ENCODE results near the gene CSNK1G1. TPM values are rescaled to one million over a fixed set of nuclear protein-coding genes. Genes with fewer than 3 reads are reported as not detected.

CSNK1G1 gene
- total RNA-seq, 1 donor from 2014 or later, result 19.9 TPM

- TF ChIP-seq, protein P1, sequence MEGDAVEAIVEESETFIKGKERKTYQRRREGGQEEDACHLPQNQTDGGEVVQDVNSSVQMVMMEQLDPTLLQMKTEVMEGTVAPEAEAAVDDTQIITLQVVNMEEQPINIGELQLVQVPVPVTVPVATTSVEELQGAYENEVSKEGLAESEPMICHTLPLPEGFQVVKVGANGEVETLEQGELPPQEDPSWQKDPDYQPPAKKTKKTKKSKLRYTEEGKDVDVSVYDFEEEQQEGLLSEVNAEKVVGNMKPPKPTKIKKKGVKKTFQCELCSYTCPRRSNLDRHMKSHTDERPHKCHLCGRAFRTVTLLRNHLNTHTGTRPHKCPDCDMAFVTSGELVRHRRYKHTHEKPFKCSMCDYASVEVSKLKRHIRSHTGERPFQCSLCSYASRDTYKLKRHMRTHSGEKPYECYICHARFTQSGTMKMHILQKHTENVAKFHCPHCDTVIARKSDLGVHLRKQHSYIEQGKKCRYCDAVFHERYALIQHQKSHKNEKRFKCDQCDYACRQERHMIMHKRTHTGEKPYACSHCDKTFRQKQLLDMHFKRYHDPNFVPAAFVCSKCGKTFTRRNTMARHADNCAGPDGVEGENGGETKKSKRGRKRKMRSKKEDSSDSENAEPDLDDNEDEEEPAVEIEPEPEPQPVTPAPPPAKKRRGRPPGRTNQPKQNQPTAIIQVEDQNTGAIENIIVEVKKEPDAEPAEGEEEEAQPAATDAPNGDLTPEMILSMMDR (conservative IDR thresholded peaks at IDR 0.05), result no peak
- Mint-ChIP-seq H3K4me1 (ENCODE audit: unreplicated experiment) (peaks cover 8% of the 10 kb centered on the region), H3K36me3 (peaks cover 10% of the 10 kb centered on the region), H3K4me3 (no peak overlapping the region), H3K27ac (no peak overlapping the region), H3K9me3 (no peaks in the 10 kb centered on the region), H3K27me3 (no peaks in the 10 kb centered on the region)
- no peak for DNase-seq (ENCODE audit: extremely low spot score, unreplicated experiment)
These were observed 162.0 kb downstream of the CSNK1G1 start for GRCh38 chr15:64193971-64194370.

DNA sequence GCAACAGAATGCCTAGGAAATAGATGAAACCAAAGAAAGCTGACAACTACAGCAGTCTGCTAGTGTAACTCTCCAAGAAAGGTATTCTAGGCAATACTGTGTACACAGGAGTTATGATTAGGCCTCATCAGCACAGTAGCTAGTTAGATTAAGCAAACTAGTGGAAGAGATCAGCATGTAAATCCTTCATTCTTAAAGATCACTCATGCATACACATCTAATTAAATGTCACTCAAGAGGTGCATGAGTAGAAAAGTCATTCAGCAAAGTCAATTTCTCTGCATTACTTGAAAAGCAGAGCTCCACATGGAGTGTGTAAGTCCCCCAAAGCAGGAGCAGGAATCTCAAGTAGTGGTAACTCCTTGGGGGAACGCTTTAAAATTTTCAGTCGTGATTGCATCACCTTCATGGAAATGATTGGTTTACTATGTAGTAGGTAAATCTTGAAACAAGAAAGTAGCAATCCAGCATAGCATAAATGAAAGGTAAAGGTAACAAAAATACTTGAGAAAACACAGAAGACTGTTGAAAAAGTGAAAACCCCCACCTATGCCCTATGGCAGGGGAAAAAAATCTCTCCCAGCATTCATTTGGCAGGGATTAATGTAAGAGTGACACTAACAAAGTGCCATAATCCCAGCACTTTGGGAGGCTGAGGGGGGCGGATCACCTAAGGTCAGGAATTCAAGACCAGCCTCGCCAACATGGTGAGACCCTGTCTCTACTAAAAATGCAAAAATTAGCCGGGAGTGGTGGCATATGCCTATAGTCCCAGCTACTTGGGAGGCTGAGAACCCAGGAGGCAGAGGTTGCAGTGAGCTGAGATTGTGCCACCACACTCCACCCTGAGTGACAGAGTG lies 163.8 kb downstream of the CSNK1G1 start:
- Mint-ChIP-seq H3K27ac (no peak overlapping the region), H3K36me3 (peaks cover 10% of the 10 kb centered on the region)

GRCh38 chr15:64187396-64188191 lies 168.4 kb downstream of the CSNK1G1 start:
- no peak overlapping the region for H3K4me3 Mint-ChIP-seq
- no peaks in the 10 kb centered on the region for H3K9me3 Mint-ChIP-seq
- H3K27me3 Mint-ChIP-seq, result no peaks in the 10 kb centered on the region
- no peak for DNase-seq (ENCODE audit: extremely low spot score, unreplicated experiment)
- TF ChIP-seq, protein P1 (conservative IDR thresholded peaks at IDR 0.05), result no peak
- H3K36me3 Mint-ChIP-seq, result peaks cover 9% of the 10 kb centered on the region
- peaks cover 20% of the 10 kb centered on the region for H3K4me1 Mint-ChIP-seq (ENCODE audit: unreplicated experiment)
- H3K27ac Mint-ChIP-seq, result peak overlapping the region; percentile 23

More for the DNA sequence above, 163.8 kb downstream of the CSNK1G1 start:
- Mint-ChIP-seq H3K4me3 (no peak overlapping the region), H3K27me3 (no peaks in the 10 kb centered on the region), H3K4me1 (ENCODE audit: unreplicated experiment) (peaks cover 14% of the 10 kb centered on the region), H3K9me3 (no peaks in the 10 kb centered on the region)
- TF ChIP-seq, protein P1 (conservative IDR thresholded peaks at IDR 0.05), result no peak
- DNase-seq (ENCODE audit: extremely low spot score, unreplicated experiment), result no peak

GRCh38 chr15:64185146-64185911 lies 170.6 kb downstream of the CSNK1G1 start:
- H3K9me3 Mint-ChIP-seq, result no peaks in the 10 kb centered on the region
- H3K27me3 Mint-ChIP-seq, result no peaks in the 10 kb centered on the region
- no peak overlapping the region for H3K27ac Mint-ChIP-seq
- peaks cover 21% of the 10 kb centered on the region for H3K4me1 Mint-ChIP-seq (ENCODE audit: unreplicated experiment)
- H3K36me3 Mint-ChIP-seq, result peaks cover 9% of the 10 kb centered on the region
- TF ChIP-seq, protein P1 (conservative IDR thresholded peaks at IDR 0.05), result no peak
- DNase-seq (ENCODE audit: extremely low spot score, unreplicated experiment), result no peak
- H3K4me3 Mint-ChIP-seq, result no peak overlapping the region

DNA sequence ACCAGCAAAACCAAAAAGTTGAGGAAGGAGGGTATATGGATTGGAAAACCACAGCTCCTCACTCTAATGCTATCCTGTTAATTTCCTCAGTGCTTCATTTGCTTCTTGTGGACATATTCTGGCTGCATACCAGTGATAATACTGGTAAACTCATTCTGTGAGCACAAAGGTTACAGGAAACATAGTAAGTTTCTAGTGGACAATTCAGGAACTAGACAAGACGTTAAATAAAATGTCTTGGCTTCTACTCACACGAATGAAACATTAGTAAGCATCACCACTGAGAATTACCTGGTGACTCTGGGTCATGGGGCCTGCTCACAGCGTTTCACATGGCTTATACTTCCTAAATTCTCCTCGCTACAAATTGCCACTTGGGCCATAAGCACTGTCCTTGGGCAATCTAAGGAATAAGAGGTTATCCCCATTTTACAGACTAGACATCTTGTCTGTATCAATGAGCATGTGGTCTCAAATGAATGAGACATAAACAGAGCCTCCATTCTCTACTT lies 173.1 kb downstream of the CSNK1G1 start:
- TF ChIP-seq, protein P1 (conservative IDR thresholded peaks at IDR 0.05), result no peak

More for the DNA sequence above, 173.1 kb downstream of the CSNK1G1 start:
- Mint-ChIP-seq H3K27me3 (no peaks in the 10 kb centered on the region), H3K36me3 (peaks cover 12% of the 10 kb centered on the region), H3K4me1 (ENCODE audit: unreplicated experiment) (peaks cover 23% of the 10 kb centered on the region), H3K9me3 (no peaks in the 10 kb centered on the region), H3K4me3 (no peak overlapping the region), H3K27ac (no peak overlapping the region)
- no peak for DNase-seq (ENCODE audit: extremely low spot score, unreplicated experiment)

Measured in type B pancreatic cell (in vitro differentiated cells).